ENCODE data around the gene OR6B1.
"Not testable (repeated sequence)": the region's sequence is repeated elsewhere in the genome, so short reads cannot be mapped to it uniquely, and the experiment has no call there.

The OR6B1 gene

DNA sequence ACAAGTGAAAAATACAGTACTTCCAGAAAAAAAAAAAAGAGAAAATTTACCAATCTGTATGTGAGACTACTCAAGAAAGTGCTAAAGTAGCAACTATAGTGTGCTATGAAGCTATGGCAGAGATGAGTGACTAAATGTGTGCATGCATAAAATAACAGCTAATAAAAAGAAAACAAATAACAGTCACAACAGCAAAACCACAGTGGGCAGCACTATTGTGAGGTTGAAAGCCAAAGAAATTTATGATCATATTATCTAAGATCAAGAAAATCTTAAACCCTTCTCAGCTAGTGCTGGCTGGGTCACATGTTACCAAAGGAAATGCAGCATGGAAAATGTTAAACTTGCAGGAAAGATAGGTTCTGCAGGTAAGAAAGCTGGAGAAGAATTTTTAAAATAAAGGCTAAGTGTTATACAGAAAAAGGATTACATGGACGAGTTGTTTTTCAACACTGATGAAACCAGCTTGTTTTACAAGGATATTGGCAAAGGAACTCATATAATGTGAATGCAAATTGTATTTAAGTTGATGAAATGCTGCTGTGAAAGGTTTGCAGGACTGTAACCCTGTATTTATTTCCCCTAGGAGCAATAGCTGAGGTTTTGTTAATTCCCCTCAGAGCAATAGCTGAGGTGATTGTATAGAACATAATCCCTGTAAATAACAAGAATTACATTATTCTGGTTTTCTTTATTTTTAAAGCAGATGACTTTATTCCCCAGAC, 33.0 kb downstream of the OR6B1 start:
- intact Hi-C loops (cut with DNase I) = no loop called here
- no peak for DNase-seq

GRCh38 chr7:144035385-144035784, 35.3 kb downstream of the OR6B1 start:
- DNase-seq = no peak
- intact Hi-C loops (cut with DNase I) = no loop called here

GRCh38 chr7:144036302-144036885, 36.3 kb downstream of the OR6B1 start:
- intact Hi-C loops (cut with DNase I) = no loop called here
- no peak for DNase-seq

GRCh38 chr7:144037414-144038035, 37.4 kb downstream of the OR6B1 start:
- no peak for DNase-seq

DNA sequence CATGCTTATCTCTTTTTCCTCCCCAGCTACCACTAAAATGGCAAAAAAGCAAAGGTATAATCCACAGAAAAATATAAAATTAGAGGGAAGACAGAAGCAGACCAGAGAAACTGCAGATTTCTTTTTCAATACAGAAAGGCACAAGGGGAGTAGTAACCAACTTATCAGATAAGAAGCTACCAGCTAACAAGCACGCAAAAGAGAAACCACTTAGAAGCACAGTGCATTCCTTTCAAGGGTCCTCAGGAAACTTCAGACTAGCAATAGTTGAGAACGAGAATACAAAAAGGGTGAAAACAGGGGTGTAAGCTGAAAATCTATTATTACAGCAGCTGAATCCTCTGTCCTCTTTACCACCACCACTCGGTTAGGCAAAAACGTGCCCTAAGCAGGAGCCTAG, 38.8 kb downstream of the OR6B1 start:
- DNase-seq = no peak
- intact Hi-C loops (cut with DNase I) = no loop called here

More at GRCh38 chr7:144037414-144038035, 37.4 kb downstream of the OR6B1 start:
- intact Hi-C loops (cut with DNase I) = no loop called here

DNA sequence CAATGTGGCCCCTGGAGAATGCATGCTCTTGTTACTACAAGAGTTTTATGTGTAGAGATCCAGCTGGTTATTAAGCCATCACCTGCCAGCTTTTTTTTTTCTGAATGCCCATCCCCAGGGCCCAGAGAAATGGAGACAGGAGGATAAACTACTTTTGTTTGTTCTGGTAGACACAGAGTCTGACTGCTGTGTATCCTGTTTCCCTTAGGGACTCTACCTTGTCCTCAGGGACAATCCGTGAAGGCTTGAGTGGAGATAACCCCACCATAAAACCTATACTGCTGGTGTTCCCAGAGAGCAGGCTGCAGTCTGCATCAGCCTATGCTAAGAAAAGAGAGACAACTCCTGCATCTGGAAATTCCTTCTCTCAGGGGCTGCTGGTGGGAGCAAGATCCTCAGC, 48.5 kb downstream of the OR6B1 start, which contains the start of gene OR2A5:
Gene OR2A5 (plus strand): TSS at position 301 of the 400 bp plus-strand sequence. CDS start 1,454 bp downstream, outside the sequence.
- no peak for DNase-seq
- intact Hi-C loops (cut with DNase I) = no loop called here

- DNase-seq = no peak
- intact Hi-C loops (cut with DNase I) = no loop called here
Observed at GRCh38 chr7:144049491-144049890, 49.4 kb downstream of the OR6B1 start.

GRCh38 chr7:144050093-144050492, 50.0 kb downstream of the OR6B1 start:
- DNase-seq = no peak
- intact Hi-C loops (cut with DNase I) = no loop called here

DNA sequence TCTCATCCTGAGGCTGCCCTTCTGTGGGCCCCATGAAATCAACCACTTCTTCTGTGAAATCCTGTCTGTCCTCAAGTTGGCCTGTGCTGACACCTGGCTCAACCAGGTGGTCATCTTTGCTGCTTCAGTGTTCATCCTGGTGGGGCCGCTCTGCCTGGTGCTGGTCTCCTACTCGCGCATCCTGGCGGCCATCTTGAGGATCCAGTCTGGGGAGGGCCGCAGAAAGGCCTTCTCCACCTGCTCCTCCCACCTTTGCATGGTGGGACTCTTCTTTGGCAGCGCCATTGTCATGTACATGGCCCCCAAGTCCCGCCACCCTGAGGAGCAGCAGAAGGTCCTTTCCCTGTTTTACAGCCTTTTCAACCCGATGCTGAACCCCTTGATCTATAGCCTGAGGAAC, 50.8 kb downstream of the OR6B1 start:
- intact Hi-C loops (cut with DNase I); DNase-seq: not testable (repeated sequence)

DNA sequence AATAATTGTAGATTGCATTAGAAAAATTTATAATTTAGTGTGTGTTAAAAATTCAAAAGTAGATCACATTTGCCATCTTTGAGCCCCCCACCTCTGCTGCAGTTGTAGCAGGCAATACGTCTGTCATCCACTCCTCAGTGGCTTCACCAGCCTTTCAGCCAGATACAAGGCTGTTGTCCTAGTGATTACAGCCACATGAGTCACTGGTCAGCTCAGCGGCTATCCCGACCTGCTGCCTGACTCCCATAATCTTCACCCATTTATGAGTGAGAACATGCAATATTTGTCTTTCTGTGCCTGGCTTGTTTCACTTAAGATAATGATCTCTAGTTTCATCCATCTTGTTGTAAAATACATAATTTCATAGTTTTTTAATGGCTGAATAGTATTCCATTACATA, 57.8 kb downstream of the OR6B1 start:
- no peak for DNase-seq
- intact Hi-C loops (cut with DNase I) = no loop called here

All from head of caudate nucleus (tissue), 42 donors.